Choroid plexus epithelial cell (primary cell): Measurements from ENCODE around the gene KMO.

Source experiments
- DNase-seq: peaks from one replicate; pipeline ENCODE4 v3.0.0-alpha.2; 2010; ENCODE audit warnings: low read depth
- H3K4me3 ChIP-seq: 2 replicates; pipeline ENCODE4 v1.5.1; 2011; ENCODE audit warnings: low read depth, mild to moderate bottlenecking, control low read depth, low read length, moderate library complexity
- TF ChIP-seq, protein P1 (sequence below): conservative IDR thresholded peaks from 2 replicates; pipeline ENCODE4 v1.5.1; 2011; ENCODE audit warnings: low read depth, mild to moderate bottlenecking, control low read depth, inconsistent platforms, low read length, moderate library complexity

The KMO gene

DNA sequence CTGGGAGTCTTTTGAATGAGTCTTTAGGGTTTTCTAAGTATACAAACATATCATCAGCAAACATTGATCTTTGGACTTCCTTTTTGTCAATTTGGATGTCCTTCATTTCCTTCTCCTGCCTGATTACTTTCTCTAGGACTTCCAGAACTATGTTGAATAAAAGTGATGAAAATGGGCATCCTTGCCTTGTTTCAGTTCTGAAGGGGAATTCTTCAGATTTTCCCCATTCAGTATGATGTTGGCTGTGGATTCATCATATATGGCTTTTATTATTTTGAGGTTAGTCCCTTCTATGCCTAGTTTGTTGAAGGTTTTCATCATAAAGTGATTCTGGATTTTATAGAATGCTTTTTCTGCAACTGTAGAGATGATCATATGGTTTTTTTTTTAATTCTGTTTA lies 42.0 kb downstream of the KMO start:
- DNase-seq: no peak
- TF ChIP-seq, protein P1, sequence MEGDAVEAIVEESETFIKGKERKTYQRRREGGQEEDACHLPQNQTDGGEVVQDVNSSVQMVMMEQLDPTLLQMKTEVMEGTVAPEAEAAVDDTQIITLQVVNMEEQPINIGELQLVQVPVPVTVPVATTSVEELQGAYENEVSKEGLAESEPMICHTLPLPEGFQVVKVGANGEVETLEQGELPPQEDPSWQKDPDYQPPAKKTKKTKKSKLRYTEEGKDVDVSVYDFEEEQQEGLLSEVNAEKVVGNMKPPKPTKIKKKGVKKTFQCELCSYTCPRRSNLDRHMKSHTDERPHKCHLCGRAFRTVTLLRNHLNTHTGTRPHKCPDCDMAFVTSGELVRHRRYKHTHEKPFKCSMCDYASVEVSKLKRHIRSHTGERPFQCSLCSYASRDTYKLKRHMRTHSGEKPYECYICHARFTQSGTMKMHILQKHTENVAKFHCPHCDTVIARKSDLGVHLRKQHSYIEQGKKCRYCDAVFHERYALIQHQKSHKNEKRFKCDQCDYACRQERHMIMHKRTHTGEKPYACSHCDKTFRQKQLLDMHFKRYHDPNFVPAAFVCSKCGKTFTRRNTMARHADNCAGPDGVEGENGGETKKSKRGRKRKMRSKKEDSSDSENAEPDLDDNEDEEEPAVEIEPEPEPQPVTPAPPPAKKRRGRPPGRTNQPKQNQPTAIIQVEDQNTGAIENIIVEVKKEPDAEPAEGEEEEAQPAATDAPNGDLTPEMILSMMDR: no peak
- H3K4me3 ChIP-seq: no peak overlapping the region

DNA sequence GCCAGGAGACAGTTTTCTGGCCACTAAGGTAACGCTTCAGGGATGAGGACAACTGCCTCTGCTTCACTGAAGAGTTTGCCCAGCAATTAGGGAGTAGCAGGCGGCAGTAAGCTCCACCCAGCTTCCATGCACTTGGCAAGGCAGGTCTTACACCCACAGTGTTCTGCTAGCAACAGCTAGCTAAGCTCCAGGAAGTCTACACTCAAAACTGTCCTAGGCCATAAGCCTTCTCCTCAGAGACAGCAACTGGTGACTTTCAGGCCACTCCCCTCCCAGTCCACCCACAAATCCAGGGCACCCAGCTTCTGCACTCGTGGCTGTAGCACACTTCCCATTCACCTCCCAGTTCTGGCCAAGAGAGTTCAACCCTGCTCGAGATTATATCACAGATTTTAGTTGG lies 47.3 kb downstream of the KMO start:
- DNase-seq: no peak
- H3K4me3 ChIP-seq: no peak overlapping the region
- TF ChIP-seq, protein P1: no peak

DNA sequence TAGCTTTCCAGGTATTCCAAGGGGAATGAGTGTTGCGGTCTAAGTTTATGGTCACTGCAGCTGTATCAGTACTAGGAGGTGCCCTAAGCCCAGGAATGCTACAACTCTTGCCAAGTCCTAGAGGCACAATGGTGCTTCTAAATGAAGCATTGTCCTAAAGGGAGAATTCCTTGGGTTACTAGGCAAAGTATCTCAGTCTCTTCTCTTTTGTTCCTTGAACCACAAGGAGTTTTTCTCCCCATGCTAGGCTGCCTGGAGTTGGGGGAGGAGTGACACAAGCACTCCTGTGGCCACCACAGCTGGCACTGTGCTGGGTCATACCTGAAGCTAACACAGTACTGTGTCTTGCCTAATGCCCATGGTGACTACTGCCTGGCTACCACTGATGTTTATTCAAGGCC lies 50.7 kb downstream of the KMO start:
- H3K4me3 ChIP-seq: no peak overlapping the region
- TF ChIP-seq, protein P1: no peak
- DNase-seq: no peak

DNA sequence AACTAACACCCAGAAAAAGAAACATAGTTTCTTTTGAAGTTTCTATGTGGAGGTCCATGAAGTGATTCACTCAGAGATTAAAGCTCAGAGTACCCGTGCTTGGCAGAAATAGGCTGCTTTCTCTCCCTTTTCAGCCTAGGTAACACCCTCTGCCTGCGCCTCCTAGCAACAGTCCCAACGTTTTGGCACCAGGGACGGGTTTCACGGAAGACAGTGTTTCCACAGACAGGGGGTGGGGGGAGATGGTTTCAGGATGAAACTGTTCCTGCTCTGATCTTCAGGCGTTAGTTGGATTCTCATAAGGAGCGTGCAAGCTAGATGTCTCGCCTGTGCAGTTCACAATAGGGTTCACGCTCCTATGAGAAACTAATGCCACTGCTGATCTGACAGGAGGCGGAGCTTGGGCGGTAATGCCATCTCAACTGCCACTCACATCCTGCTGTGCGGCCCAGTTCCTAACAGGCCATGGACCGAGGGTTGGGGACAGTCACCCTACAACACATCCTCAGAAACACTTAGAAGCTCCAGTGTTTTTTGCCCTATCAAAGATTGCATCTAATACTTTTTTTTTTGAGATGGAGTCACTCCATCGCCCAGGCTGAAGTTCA lies 54.8 kb downstream of the KMO start:
- no peak overlapping the region for H3K4me3 ChIP-seq
- no peak for DNase-seq
- TF ChIP-seq, protein P1: no peak

DNA sequence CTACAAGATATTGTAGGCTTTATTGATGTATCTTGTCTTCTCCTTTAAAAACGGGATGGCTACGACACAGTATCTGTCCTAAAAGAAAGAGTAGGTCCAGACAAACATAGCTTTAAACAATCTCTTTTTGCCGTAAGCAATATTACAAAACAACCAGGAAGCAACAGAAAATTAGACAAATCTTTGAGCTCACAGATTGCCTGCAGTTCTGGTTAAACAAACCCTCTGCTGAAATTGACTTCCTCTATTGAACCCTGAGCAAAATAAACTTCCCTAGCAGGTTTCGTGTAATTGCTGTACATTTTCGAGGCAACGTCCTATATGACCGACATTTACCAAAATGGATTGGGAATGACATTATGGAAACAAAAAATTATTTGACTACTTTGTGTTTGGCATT lies 57.3 kb downstream of the KMO start:
- TF ChIP-seq, protein P1: no peak
- DNase-seq: no peak

DNA sequence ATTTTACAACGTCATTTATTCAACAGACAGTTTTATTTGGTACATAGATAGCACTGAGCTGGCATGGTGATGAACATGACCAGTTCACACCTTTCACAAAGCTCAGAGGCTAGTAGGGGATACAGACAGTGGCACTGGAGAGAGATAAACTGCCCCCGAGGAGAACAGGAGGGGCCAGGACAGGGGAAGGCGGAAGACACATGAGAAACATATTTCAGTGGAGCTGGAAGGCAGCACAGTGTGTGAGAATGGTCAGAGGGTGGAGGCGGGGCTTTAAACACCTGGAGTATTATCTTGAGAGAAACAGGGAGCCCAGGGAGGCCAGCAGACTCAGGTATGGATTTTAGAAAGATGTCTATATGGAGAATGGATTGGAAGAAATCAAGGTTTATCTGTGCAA lies 58.5 kb downstream of the KMO start:
- DNase-seq: no peak
- H3K4me3 ChIP-seq: no peak overlapping the region
- TF ChIP-seq, protein P1: no peak

More for the DNA sequence above, 57.3 kb downstream of the KMO start:
- no peak overlapping the region for H3K4me3 ChIP-seq

DNA sequence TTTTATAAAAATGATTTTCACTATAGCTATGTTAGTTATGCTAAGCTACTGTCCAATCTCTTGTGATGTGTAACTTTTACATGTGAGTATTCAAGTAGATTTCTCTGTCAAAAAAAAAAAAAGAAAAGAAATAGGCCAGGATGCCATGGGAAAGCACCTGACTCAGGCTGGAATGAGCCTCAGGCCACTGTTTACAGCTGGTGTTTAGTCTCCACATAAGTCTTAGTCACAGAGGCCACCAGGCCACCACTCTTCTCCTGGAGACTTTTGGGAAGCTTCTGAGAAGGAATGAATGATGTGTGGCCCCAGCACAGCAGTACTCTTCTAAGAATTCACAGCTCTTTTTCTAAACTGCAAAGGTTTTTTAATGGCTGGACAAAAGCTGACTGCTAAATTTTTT lies 59.1 kb downstream of the KMO start:
- TF ChIP-seq, protein P1: no peak
- DNase-seq: peak; percentile 54

More for the DNA sequence above, 59.1 kb downstream of the KMO start:
- no peak overlapping the region for H3K4me3 ChIP-seq
